NCI-H146 (cell line): ENCODE measurements around the gene PLA2G4A.

ENCODE experiments used
- DNase-seq: peaks from one replicate; lab custom pipeline; 2025; lab: John Stamatoyannopoulos, UW

Gene PLA2G4A

DNA sequence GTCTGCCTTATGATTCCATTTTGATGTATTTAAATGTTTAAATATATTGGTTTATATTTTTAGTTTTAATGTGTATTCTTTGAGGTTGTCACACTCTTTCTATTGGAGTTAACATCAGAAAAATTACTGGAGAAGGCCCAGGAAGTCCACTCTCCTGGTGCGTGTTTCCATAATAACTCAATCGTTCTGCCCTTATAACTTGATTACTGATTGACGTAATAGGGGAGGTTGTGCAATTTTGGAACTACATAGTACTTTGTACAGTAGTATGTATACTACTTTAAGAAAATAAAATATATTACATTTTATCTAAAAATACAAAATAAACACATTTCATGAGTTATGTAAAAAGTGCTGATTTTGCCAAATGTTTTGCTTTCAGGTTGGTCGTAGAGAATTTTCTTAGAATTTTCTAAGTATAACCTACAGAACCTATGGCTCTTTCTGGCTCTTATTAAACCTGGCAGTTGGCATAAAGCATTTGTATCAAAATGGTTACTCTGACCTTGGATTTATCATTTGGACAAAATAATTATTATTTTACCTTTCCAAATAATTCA is 5.7 kb downstream of the PLA2G4A start:
- DNase-seq = no peak

DNA sequence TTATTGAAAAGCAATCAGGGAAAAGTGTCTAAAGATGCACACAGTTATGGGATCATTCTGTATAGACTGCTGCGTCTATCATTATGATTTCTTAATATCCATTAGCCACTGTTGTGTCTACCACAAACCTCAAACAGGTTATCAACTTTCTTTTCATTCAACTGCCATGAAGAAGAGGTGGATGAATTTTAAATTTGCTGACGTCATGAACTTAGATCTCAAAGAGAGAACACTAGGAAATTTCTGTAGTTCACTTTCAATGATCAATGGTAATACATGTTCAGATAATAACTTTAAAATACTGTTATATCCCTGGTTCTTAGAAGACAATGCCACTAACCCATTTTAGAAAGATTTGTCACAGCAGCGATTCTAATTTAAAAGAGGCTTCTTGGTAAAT is 6.7 kb downstream of the PLA2G4A start:
- DNase-seq = no peak

DNA sequence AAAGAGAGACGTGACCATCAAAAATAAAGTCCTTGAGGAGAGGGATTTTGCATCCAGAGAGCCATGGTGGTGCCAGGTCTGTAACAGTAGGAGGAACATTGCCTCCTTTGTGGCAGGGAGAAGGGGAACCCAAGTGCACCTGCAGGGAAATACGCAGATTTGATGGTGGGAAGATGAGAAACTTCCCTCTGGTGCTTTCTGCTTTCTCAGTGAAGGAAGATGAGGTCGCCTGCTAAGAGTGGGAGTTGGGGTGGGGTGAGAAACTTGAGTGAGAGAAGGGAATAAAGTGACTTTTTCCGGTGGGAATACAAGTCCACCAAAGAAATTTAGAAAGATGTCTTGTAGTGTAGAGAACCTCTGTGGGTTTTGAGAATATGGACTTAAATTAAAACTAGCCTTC is 9.1 kb downstream of the PLA2G4A start:
- no peak for DNase-seq

DNA sequence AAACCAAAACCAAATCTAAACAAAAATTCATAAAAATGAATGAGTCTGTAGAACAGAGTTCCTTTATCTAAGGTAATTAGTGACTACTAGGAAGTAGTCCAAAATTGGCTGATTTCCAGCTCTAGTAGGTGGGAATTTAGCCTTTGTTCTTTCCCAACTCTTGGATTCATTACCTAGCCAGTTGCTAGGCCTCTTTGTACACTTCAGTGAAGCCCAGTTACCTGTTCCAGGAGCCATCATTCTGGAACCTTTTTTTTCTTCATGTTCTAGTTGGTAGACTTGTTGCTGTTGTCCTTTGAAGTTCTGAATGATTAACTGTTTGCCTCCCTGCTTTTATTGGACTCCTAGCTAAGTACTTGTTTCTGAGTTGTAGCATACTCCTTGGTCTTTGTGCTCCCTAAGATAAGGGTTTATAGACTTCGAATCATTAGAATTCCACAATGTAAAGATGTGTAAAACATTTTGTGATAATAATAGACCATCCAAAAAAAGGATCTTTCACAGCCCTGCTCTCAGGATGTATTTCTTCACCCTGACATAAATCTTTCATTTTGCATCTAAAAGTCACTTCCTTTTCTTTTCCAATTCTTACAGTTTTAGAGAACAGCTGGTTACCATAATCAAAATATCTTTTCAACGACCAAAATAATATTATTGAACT is 9.8 kb downstream of the PLA2G4A start:
- DNase-seq = no peak

DNA sequence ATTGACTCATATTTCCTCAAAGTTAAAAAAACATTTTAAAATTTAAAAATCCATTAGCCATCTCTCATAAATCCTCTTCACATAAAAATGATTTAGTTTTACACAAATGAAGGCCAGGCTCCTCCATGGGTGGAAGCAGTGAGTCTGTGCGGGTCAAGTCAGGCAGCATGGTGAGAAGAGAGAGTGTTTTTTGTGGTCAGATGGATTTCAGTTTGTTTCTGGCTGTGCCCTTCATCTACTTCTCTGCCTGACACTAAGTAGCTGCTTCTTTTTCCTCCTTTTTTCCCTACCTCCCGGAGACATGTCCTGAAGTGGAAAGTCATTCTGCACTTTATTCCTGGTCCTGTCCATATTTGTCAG is 10.3 kb downstream of the PLA2G4A start:
- DNase-seq = no peak

GRCh38 chr1:186841599-186841998 is 12.8 kb downstream of the PLA2G4A start:
- no peak for DNase-seq

GRCh38 chr1:186842547-186842946 is 13.8 kb downstream of the PLA2G4A start:
- DNase-seq = no peak

DNA sequence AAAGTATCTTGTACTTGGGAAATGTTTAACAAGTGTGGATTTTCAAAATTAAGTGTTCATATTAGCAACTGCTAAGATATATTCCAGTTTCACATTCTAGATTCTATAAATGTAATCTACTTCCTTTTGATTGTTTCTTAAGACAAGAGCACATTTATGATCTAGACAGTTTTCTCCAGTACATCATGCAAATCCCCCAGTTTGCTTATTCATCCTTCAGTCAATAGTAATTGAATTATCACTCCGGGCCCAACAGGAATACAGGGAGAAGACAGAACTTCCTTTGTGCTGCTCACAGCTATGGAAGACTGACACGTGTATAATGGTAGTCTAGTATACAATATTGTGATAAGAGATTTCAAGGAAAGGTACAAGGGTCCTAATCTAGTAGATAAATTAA is 14.5 kb downstream of the PLA2G4A start:
- no peak for DNase-seq

- DNase-seq = no peak
These were observed 15.2 kb downstream of the PLA2G4A start for GRCh38 chr1:186843931-186844330.

DNA sequence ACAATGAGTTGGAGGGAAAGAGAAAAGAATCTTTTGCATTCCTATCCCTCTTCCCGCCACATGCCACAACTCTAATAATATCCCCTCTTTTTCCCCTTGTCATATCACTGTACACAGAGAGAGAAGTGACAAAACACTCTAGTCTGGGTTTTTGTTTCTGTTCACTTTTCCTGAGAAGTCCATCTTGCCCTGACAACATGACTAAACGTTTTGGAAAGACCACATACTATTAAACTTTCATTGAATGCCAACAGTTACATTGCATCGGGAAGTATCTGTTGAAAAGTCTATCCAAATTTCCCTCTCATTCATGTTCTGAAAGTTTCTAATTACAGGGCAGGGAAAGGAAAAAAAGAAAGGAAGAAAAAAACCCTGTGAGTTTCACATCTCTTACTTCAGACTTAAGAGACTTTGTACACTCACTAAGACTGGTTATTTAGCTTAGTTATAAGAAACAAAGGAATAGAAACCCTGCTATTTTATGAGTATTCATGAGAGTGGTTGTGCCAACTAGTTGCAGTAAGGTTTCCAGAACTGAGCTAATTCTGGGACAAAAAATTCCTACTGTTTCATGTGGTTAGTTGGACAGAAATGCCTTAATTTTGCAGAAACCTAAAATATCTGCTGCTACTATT is 16.9 kb downstream of the PLA2G4A start:
- no peak for DNase-seq

DNA sequence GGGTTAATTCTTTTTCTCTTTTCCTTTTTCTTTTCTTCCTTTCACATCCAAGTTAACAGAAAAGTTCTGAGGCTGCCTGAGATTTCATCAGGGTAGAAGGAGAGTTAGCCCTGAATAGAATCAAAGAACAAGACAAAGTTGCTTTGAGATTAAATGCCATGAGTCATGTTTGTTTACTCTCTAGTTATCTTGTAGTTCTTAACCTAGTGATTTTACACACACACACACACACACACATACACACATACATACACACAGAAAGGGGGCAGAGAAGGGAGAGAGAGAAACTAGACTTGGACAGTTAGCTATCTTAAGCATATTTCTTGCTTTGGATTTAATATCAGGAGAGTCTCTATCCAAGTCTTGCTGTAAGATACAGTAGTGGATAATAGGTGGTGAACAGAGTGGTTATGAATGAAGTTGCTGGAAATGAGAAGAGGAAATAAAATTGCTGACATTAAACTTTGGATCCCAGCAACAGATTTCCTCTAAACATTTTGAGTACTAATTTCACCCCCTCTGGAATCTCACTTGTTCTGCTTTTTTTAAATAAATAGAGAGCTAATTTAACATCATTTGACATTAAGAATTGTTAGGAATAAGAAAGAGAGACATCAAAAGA is 19.9 kb downstream of the PLA2G4A start:
- DNase-seq = no peak

DNA sequence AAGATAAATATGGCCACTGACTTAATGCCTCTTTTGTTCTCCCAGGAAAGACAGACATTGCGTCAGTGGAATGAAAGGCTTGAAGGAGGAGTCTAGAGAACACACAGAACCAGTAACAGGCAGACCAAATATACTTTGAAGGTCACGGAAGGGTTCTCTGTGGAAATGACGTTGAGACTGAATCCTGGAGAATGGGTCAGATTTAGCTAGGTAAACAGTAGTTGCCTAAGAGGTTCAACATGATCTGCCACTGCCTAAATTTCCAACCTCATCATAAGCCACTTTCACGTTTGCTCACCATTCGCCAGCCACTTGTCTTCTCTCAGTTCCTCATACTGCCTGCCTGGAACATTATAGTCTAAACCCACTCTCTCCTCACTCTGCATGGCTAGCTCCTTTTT is 20.5 kb downstream of the PLA2G4A start:
- DNase-seq = no peak

GRCh38 chr1:186849826-186850225 is 21.1 kb downstream of the PLA2G4A start:
- no peak for DNase-seq

DNA sequence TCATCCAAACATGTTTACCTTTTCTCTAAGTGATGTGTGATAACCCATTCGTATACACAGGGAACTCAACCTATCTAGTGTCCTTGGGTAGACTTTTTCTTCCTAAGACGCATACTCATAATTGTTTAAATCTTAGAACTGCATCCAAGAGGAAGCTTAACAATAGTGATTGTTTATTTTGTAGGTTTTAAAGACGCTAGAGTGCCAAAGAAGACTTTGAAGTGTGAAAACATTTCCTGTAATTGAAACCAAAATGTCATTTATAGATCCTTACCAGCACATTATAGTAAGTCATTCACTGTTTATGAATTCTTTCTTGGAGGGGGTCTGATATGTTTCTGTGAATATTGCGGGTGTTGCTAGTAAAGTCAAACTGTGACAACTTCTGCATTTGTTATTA is 25.4 kb downstream of the PLA2G4A start:
- DNase-seq = no peak

DNA sequence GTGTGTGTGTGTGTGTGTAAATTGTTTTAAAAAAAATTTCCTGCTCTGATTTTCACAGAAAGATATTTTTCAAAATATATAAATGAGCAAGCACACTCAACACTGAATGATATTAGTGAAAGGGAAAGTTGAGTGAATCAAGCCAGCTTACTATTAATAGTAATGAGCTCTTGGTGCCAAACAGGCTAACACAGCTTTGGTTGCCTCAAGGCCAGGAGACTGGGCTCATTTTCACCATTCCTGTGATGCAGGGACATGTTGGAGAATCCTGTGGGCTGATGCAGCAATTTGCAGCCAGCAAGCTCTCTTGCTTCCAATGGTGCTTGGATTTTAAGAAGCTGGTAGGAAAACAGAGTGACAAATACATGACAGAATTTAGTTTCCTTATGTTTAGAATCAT is 30.2 kb downstream of the PLA2G4A start:
- DNase-seq = no peak

DNA sequence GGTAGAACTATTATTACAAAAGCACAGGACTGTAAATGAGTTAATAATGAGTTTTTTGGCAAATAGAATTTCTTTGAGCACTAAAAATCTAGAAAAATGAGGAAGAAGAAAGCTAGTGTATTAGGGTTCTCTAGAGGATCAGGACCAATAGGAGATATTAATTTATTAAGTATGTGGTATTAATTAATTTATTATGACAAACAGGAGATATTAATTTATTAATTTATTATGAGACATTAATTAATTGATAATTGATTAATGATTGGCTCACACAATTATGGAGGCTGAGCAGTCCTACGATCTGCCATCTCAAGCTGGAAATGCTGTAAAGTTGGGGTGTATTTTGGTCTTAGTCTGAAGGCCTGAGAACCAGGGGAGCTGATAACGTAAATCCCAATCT is 31.2 kb downstream of the PLA2G4A start:
- no peak for DNase-seq

- DNase-seq = no peak
These were observed 35.5 kb downstream of the PLA2G4A start for GRCh38 chr1:186864296-186864695.

DNA sequence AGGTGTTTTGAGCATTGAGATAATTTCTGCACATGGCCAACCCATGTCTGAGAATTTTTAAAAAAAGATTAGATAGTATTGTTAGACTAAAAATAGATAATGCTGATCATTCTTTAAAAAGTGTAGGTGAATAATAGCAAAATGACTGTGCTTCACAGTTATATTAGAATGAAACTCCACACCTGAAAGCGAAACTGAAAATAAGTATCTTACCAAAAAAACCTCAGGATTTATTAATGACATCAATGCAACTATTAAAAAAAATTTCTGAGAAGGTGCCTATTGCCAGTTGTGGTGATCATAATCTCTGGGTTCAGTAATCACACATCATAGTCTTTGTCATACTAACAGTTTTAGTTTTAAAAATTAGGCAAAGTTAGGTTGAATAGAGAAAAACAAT is 36.5 kb downstream of the PLA2G4A start:
- no peak for DNase-seq

GRCh38 chr1:186865857-186866256 is 37.1 kb downstream of the PLA2G4A start:
- DNase-seq = no peak

GRCh38 chr1:186869526-186870228 is 40.9 kb downstream of the PLA2G4A start:
- no peak for DNase-seq

- no peak for DNase-seq
These were observed 43.0 kb downstream of the PLA2G4A start for GRCh38 chr1:186871784-186872183.

DNA sequence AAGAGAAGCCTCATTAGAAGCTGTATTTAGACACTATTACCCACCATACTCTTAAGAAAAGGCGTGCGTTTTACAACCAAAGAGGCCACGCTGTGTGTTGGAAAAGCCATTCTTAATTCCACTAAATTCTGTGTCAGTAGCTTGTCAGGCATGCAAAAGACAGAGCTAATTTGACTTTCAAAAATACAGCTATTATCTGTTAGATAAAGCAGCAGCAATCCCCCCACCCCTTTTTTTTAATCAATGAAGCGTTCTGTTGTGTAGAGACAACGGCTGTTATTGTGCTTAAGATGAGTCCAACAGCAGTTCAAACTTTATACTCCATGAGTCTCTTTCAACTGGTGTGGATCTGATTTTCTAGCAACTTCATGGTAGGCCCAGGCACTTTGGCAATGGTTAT is 43.5 kb downstream of the PLA2G4A start:
- DNase-seq = no peak

DNA sequence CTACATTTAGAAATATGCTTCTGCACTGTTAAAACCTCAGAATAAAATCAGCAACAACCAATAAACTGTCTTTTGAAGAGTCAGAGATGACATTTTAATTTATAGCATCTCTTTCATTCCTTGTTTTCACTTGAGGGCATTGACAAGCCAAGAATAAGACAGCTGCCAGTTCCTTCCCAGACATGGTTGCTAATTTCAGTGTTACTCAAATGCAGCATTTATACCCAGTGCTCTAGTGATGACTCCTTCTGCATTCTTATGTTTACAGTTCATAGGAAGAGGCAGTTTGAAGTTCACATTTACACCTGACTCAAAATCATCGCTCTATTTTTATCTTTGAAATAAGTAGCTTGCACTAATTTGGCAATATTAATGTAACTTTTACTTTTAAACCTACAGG is 44.9 kb downstream of the PLA2G4A start:
- no peak for DNase-seq
